ENCODE measurements around the gene STARD13.

STARD13 gene

DNA sequence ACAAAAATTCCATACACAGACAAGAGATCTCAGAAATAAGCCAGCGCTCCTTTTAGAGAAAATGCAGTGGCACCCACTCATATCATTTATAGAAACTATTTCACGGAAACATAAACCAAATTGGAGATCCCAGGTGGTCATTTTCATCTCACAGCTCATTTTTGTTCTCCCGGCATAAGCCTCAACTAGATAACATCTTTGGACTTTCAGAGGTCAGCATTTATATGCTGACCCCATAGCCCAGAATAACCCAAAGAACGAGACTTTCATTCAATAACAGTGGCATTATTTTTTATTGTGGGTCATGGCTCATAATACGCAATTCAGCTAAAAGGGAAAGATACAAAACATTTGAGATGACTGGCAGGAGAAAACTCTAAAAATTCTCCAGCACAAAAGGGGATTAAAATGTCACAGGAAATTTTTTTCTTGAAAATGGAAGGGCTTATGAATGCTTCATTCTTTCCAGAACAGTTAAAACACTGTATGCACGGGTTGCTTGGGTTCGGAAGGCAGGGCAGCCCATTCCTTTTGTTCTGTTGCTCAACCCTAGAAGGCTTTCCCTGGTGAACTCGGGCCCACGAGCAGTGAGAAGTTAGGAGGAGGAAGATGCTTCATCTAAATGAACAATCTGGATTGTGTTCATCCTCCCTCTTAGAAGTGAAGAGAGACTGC lies 24.0 kb downstream of the STARD13 start:
- Histone ChIP-seq H3K9me3 (ENCODE audit: control insufficient read depth, low read depth, low read length) (no peaks in the 10 kb centered on the region), H3K4me3 (ENCODE audit: low read length) (no peak overlapping the region), H3K36me3 (ENCODE audit: control insufficient read depth, low read depth, low read length) (no peaks in the 10 kb centered on the region), H3K27ac (ENCODE audit: low read length) (no peak overlapping the region), H3K9ac (ENCODE audit: low read length) (no peak overlapping the region), H3K27me3 (ENCODE audit: control insufficient read depth, insufficient read depth, low read length) (no peaks in the 10 kb centered on the region), H3K4me1 (ENCODE audit: control insufficient read depth, low read depth, low read length) (peaks cover 27% of the 10 kb centered on the region)

- Histone ChIP-seq H3K27ac (ENCODE audit: low read length) (no peak overlapping the region), H3K4me3 (ENCODE audit: low read length) (no peak overlapping the region), H3K4me1 (ENCODE audit: control insufficient read depth, low read depth, low read length) (peaks cover 27% of the 10 kb centered on the region), H3K27me3 (ENCODE audit: control insufficient read depth, insufficient read depth, low read length) (no peaks in the 10 kb centered on the region), H3K9me3 (ENCODE audit: control insufficient read depth, low read depth, low read length) (no peaks in the 10 kb centered on the region), H3K9ac (ENCODE audit: low read length) (no peak overlapping the region), H3K36me3 (ENCODE audit: control insufficient read depth, low read depth, low read length) (no peaks in the 10 kb centered on the region)
Observed at GRCh38 chr13:33260168-33261098, 25.1 kb downstream of the STARD13 start.

- Histone ChIP-seq H3K36me3 (ENCODE audit: control insufficient read depth, low read depth, low read length) (no peaks in the 10 kb centered on the region), H3K4me1 (ENCODE audit: control insufficient read depth, low read depth, low read length) (peaks cover 24% of the 10 kb centered on the region), H3K4me3 (ENCODE audit: low read length) (no peak overlapping the region), H3K9me3 (ENCODE audit: control insufficient read depth, low read depth, low read length) (no peaks in the 10 kb centered on the region), H3K27me3 (ENCODE audit: control insufficient read depth, insufficient read depth, low read length) (no peaks in the 10 kb centered on the region), H3K27ac (ENCODE audit: low read length) (peak overlapping the region; percentile 22), H3K9ac (ENCODE audit: low read length) (no peak overlapping the region)
Observed at GRCh38 chr13:33259296-33259695, 26.3 kb downstream of the STARD13 start.

GRCh38 chr13:33258808-33259193 lies 26.8 kb downstream of the STARD13 start:
- no peaks in the 10 kb centered on the region for H3K9me3 ChIP-seq (ENCODE audit: control insufficient read depth, low read depth, low read length)
- H3K27me3 ChIP-seq (ENCODE audit: control insufficient read depth, insufficient read depth, low read length): no peaks in the 10 kb centered on the region
- H3K9ac ChIP-seq (ENCODE audit: low read length): no peak overlapping the region
- peak overlapping the region; percentile 22 for H3K27ac ChIP-seq (ENCODE audit: low read length)
- H3K36me3 ChIP-seq (ENCODE audit: control insufficient read depth, low read depth, low read length): no peaks in the 10 kb centered on the region
- peaks cover 24% of the 10 kb centered on the region for H3K4me1 ChIP-seq (ENCODE audit: control insufficient read depth, low read depth, low read length)
- no peak overlapping the region for H3K4me3 ChIP-seq (ENCODE audit: low read length)

DNA sequence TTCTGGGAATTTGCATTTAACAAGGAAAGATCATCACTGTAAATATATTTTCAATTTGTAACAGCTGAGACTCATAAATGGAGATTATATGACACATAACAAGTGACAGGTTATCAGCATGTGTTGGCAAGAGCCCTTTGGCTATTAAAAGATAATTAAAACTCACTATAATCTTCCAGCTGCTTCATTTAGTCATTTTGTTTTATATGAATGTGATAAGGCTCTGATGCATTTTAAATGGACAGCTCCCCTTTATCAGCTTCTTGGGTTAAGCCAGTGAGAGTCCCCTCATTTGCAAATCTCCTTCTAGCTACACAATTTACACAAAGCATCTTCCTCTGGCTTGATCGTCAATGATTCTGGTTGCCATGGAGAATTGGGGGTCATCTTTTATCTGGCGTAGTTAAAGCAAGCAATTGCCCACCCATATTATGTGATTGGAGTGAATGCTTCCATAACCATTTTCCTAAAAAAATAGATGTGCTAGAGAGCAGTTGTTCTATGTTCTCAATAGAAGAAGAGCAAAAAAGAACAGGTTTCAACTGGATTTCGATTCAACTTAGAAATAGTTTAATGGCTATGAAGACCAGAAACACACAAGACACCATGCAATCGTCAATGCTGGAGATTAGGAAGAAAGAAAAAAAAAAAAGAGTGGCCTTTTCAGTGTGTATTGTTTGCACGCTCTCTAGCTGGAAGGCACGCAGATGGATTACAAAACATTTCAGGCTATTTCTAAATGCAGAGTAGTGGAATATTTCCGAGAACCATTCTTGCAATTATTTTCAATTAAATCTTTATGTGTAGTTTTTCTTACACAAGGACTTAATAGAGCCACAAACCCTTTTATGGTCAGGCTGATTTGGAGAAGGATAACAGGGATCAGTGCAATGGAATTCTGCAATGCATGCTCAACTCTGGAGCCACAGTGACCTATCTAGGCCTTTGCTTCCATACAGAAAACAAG lies 27.4 kb downstream of the STARD13 start:
- Histone ChIP-seq H3K9me3 (ENCODE audit: control insufficient read depth, low read depth, low read length) (no peaks in the 10 kb centered on the region), H3K27me3 (ENCODE audit: control insufficient read depth, insufficient read depth, low read length) (no peaks in the 10 kb centered on the region), H3K9ac (ENCODE audit: low read length) (no peak overlapping the region), H3K36me3 (ENCODE audit: control insufficient read depth, low read depth, low read length) (no peaks in the 10 kb centered on the region), H3K27ac (ENCODE audit: low read length) (no peak overlapping the region), H3K4me3 (ENCODE audit: low read length) (no peak overlapping the region), H3K4me1 (ENCODE audit: control insufficient read depth, low read depth, low read length) (peaks cover 24% of the 10 kb centered on the region)

- no peaks in the 10 kb centered on the region for H3K36me3 ChIP-seq (ENCODE audit: control insufficient read depth, low read depth, low read length)
- H3K9ac ChIP-seq (ENCODE audit: low read length): no peak overlapping the region
- peaks cover 24% of the 10 kb centered on the region for H3K4me1 ChIP-seq (ENCODE audit: control insufficient read depth, low read depth, low read length)
- no peak overlapping the region for H3K4me3 ChIP-seq (ENCODE audit: low read length)
- H3K27me3 ChIP-seq (ENCODE audit: control insufficient read depth, insufficient read depth, low read length): no peaks in the 10 kb centered on the region
- H3K9me3 ChIP-seq (ENCODE audit: control insufficient read depth, low read depth, low read length): no peaks in the 10 kb centered on the region
- no peak overlapping the region for H3K27ac ChIP-seq (ENCODE audit: low read length)
Observed at GRCh38 chr13:33256148-33256840, 29.3 kb downstream of the STARD13 start.

DNA sequence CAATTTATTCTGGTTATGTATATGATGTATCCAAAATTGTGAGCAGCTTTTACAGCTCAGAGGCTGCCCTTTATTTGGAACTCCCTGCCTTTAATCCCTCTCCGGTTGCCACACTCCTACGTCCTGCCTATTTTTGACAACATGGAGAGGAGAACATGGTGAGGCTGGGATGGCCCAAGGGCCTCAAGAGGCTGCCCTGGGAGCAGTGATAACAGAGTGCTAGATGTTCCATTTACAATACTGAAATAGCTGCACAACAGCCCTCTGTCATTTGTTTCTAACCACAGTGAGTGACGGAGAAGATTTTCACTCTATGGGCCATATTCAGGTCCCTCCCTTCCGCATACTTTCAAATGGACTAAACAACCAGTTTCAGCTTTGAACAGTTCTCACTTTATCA lies 33.4 kb downstream of the STARD13 start:
- H3K9ac ChIP-seq (ENCODE audit: low read length): no peak overlapping the region
- no peak overlapping the region for H3K27ac ChIP-seq (ENCODE audit: low read length)
- H3K27me3 ChIP-seq (ENCODE audit: control insufficient read depth, insufficient read depth, low read length): no peaks in the 10 kb centered on the region
- no peaks in the 10 kb centered on the region for H3K36me3 ChIP-seq (ENCODE audit: control insufficient read depth, low read depth, low read length)
- no peaks in the 10 kb centered on the region for H3K4me1 ChIP-seq (ENCODE audit: control insufficient read depth, low read depth, low read length)
- no peak overlapping the region for H3K4me3 ChIP-seq (ENCODE audit: low read length)
- no peaks in the 10 kb centered on the region for H3K9me3 ChIP-seq (ENCODE audit: control insufficient read depth, low read depth, low read length)

DNA sequence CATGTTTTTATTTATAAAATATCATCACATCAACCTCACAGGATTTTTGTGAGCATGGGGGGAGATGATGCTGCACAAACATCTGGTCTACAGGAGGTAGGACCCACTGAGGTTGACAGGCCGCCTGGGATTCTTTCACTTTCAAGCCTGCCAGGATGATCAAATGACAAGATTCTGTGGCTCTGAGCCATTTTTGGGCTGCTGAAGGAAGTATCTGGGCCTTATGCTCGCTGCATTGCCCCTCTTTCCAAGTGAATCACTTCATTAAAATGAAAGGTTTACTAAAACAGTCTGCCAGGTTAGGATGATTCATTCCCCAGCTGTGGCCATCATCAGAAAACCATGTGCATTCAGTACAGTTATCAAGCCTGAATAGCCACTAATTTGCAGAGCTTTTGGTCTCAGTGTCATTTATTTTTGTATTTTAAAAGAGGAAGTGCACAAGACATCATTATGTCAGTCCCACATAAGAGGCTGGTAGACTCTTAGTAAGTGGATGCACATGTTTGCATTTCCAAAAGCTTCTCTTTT lies 34.4 kb downstream of the STARD13 start:
- H3K36me3 ChIP-seq (ENCODE audit: control insufficient read depth, low read depth, low read length): no peaks in the 10 kb centered on the region
- H3K27me3 ChIP-seq (ENCODE audit: control insufficient read depth, insufficient read depth, low read length): no peaks in the 10 kb centered on the region
- no peaks in the 10 kb centered on the region for H3K9me3 ChIP-seq (ENCODE audit: control insufficient read depth, low read depth, low read length)
- H3K4me3 ChIP-seq (ENCODE audit: low read length): no peak overlapping the region
- H3K4me1 ChIP-seq (ENCODE audit: control insufficient read depth, low read depth, low read length): no peaks in the 10 kb centered on the region
- no peak overlapping the region for H3K9ac ChIP-seq (ENCODE audit: low read length)
- no peak overlapping the region for H3K27ac ChIP-seq (ENCODE audit: low read length)

DNA sequence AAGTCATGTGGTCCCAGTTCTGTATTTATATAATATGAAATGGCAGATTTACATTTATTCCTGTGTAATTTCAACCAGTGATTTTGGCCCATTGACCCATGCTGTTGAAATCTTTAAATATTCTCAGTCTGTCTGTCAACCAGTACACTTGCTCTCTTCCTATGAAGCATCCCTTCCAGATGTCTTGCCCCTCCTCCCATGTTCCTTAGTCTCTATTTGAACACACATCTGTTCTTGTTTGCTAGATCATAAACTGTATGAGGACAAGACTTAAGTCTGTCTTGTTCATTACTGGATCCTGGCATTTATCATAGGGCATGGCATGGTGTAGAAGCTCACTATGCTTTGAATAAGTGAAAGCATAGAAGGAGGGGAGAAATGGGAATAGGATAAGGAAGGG lies 34.9 kb downstream of the STARD13 start:
- Histone ChIP-seq H3K27ac (ENCODE audit: low read length) (no peak overlapping the region), H3K4me1 (ENCODE audit: control insufficient read depth, low read depth, low read length) (no peaks in the 10 kb centered on the region), H3K27me3 (ENCODE audit: control insufficient read depth, insufficient read depth, low read length) (no peaks in the 10 kb centered on the region), H3K4me3 (ENCODE audit: low read length) (no peak overlapping the region), H3K9ac (ENCODE audit: low read length) (no peak overlapping the region), H3K36me3 (ENCODE audit: control insufficient read depth, low read depth, low read length) (no peaks in the 10 kb centered on the region), H3K9me3 (ENCODE audit: control insufficient read depth, low read depth, low read length) (no peaks in the 10 kb centered on the region)

DNA sequence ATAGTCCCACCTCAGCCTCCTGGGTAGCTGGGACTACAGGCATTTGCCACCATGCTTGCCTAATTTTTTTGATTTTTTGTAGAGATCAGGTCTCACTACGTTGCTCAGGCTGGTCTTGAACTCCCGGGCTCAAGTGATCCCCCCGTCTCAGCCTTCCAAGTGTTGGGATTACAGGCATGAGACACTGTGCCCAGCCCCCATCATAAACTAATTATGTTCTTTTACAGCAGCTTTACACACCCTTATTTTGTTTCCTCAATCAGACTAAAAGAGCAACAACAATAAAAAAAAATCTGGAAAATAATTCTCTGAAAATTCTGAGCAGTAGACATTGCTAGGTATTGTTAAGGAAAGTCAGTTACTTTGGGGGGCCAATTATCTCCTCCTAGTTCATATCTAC lies 35.7 kb downstream of the STARD13 start:
- Histone ChIP-seq H3K4me1 (ENCODE audit: control insufficient read depth, low read depth, low read length) (no peaks in the 10 kb centered on the region), H3K9me3 (ENCODE audit: control insufficient read depth, low read depth, low read length) (no peaks in the 10 kb centered on the region), H3K9ac (ENCODE audit: low read length) (no peak overlapping the region), H3K27me3 (ENCODE audit: control insufficient read depth, insufficient read depth, low read length) (no peaks in the 10 kb centered on the region), H3K4me3 (ENCODE audit: low read length) (no peak overlapping the region), H3K27ac (ENCODE audit: low read length) (no peak overlapping the region), H3K36me3 (ENCODE audit: control insufficient read depth, low read depth, low read length) (no peaks in the 10 kb centered on the region)

Data from iPS-18a (cell line).